Activated T-helper 1 cell treated with Interleukin-2 at 50 U/mL for 16 hours (primary cell): ENCODE results near the gene MBD3L3.
A peak's percentile ranks its signal among the peaks of the same experiment; 100 is the strongest.
"Not testable (repeated sequence)": the region's sequence is repeated elsewhere in the genome, so short reads cannot be mapped to it uniquely, and the experiment has no call there.

Experiments
- DNase-seq: peaks from one replicate; pipeline ENCODE4 v3.0.0-alpha.2; 2020; ENCODE audit warnings: low read depth

MBD3L3 gene

DNA sequence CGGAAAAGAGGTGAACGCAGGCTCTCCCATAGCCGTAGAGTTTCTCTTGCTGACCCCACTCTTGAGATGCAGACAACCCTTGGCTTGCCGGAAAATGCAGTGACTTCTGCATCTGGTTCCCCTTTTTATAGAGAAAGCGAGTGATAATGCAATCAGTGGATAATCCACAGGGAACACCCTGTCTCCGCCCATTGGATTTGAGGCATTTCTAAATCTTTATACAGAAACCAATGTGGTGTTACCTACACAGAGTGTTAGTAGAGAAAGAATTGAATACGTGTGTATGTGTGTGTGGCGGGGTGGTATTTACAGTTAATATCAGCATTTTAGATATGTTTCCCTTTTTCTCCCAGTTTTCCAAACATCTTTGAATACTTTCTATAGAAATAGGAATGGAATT is at the start of gene MBD3L3:
Gene MBD3L3 (minus strand): TSS at position 101 of the 400 bp plus-strand sequence. CDS start 71 bp downstream, at position 30.
- not testable (repeated sequence) for DNase-seq

DNA sequence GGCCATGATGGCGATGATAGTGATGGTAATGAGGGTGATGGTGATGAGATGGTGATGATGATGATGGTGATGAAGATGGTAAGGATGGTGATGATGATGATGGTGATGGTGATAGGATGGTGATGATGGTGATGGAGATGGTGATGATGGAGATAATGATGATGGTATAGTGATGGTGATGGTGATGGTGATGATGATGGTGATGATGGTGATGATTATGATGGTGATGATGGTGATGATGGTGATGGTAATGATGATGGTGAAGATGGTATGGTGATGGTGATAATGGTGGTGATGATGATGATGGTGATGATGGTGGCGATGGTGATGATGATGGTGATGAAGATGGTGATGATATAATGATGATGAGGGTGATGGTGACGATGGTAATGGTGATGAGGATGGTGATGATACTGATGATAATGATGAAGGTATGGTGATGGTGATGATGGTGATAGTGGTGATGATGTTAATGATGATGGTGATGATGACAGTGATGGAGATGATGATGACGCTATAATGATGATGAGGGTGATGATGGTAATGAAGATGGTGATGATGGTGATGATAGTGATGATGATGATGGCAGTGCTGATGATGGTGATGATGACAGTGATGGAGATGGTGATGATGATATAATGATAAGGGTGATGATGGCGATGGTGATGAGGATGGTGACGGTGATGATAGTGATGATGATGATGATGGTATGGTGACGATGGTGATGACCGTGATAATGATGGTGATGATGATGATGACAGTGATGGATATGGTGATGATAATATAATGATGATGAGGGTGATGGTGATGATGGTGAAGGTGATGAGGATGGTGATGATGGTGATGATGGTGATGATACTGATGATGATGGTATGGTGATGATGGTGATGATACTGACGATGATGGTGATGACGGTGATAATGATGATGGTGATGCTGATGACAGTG is 48.5 kb upstream of the MBD3L3 start:
- DNase-seq: no peak

DNA sequence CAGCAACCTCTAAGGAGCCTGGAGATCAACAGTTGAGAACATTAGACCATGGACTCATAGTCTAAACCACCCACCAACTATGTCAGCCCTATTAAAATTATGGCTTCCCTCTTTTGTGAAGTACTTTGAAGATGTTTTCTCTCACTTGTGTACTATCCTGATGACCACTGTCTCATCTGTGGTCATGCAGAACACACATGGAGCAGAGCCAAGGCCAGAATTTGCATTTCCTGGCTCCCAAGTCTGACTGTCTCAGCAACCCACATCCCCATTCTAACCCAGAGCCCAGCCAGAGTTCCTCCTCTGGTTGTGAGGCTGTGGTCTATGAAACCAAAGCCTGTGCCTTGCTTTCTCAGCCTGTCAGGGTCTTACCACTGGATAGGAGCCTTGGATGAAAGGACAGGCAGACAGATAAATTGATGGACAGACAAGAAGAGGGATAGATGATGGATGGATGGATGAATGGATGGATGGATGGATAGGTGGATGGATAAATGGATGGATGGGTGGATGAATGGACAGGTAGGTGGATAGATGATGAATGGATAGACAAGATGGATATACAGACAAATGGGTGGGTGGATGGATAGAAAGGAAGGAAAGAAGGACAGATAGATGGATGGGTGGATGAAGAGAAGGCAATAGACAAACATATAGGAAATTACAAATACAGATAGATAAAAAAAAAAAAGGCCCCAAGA is 46.4 kb upstream of the MBD3L3 start:
- no peak for DNase-seq

DNA sequence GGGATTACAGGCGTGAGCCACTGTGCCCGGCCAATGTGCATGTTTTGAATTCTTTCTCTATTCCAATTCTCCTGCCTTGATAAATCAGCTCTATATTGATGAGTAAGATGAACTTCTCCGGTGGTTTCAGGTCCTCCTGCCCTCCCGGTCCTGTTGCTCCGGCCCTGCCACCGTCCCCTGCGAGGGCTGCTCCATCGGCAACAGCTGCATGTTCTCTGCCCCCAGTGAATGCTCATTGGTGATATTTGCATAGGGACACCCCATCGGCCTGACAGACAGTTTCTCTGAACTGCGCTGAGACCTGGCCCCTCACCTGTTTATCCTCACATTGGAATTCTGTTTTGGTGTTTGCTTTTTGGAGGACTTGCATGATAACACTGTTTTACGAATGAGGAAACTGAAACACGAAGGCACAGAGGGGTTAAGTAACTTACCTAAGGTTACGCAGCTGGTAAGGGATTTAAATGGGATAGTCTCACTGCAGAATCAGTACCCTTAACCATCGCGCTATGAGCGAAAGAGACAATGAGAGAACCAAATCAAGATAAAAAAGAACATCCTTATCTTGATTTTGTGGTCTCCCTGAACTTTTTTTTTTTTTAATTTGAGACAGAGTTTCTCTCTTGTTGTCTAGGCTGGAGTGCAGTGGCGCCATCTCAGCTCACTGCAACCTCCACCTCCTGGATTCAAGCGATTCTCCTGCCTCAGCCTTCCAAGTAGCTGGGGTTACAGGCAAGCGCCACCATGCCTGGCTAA is 43.2 kb upstream of the MBD3L3 start:
- DNase-seq: no peak

DNA sequence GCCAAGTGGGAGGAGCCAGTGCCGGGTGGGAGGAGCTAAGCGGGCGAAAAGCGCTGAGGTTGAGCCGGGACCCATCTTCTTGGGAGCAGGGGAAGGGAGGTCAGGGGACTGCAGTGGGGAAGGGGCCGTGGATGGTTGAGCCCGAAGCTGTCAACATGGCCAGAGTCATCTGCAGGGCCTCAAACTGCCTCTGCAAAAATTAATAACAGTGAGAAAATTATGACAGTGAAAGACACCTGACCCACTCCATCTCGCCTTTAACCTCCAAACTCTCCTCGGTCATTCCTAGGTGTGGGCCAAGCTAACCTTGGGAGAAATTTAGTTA is 41.1 kb upstream of the MBD3L3 start:
- no peak for DNase-seq

DNA sequence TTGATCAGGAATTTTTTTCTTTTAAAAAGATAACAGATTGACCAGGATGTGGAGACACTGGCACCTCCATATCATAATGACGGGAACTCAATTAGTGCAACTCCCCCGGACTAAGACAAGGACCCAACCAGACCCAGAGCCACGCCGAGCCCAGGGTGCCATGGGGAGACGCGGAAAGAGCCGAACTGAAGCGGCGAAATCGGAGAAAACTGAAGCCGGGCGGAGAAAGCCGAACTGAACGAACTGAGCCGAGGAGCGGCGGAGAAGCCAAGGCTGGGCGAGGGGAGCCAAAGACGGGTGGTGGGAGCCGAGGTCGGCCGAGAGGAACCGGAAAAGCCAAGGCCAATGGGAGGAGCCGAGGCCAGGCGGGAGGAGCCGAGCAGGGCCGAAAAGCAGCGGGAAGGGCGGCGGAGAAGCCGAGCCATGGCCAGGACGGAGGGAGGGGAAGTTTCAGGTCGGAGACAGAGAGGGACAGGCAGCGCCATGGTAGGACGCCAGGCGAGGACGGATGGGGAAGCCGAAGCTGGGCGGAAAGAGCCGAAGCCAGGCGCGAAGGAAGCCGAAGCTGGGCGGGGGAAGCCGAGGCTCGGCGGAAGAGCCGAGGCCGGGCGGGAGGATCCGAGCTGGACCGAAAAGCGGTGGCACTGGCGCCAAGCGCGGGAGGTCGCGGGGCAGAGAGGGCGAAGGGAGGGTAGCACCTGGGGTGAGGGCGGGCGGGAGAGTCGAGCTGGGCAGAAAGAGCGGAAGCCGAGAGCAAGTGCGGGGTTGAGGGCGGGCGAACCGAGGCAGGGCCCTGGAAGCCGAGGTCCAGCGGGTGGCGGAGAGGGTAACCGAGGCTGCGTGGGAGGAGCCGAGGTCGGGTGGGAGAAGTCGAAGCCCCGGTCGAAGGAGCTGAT is 40.5 kb upstream of the MBD3L3 start:
- DNase-seq: peak; percentile 78

DNA sequence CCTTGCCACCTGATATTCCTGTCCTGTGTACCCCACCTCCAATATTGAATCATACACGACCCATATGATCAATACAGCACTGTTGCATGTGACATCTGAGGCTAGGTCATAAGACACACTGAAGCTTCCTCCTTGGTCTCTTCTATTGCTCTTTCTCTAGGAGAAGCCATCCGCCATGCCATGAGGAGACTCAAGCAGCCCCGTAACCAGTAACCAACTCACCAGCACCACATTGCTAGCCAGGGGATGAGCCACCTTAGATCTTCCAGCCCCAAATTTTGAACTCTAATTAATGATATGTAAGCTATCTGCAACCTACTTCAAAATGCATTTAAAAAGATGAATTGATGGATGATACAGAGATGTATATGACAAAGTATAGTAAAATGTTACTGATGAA is 39.6 kb upstream of the MBD3L3 start:
- DNase-seq: no peak

DNA sequence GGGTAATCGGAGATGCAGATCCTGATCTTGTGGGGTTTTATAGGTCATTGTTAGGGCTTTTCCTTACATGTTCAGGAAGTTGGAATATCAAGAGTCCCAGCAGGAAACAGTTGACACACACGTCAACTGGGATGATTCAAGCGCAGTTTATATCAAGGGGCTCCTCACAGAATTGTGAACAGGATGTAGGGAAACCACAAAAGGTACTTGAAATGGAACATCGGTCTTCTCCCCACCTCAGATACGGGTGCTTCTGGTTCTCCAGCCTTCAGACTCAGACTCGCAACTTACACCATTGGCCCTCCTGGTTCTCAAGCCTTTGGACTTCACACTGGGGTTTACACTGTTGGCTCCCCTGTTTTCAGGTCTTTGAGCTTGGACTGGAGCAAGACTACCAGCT is 30.5 kb upstream of the MBD3L3 start:
- DNase-seq: no peak

DNA sequence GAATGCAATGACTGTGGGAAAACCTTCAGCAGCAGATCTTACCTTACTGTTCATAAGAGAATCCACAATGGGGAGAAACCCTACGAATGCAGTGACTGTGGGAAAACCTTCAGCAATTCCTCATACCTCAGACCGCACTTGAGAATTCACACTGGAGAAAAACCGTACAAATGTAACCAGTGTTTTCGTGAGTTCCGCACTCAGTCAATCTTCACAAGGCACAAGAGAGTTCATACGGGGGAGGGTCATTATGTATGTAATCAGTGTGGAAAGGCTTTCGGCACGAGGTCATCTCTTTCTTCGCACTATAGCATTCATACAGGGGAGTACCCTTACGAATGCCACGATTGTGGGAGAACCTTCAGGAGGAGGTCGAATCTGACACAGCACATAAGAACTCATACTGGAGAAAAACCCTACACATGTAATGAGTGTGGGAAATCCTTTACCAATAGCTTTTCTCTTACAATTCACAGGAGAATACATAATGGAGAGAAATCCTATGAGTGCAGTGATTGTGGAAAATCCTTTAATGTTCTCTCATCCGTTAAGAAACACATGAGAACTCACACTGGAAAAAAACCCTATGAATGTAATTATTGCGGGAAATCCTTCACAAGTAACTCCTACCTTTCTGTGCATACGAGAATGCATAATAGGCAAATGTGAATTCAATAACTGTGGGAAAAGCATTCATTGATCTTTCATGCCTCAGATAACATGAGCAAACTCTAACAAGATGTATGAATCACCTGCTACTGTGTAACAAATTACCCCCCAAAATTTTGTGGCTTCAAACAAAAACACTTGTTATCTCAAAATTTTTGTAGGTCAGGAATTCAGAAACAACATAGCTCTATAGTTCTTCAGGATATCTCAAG is 24.8 kb upstream of the MBD3L3 start:
- DNase-seq: no peak

DNA sequence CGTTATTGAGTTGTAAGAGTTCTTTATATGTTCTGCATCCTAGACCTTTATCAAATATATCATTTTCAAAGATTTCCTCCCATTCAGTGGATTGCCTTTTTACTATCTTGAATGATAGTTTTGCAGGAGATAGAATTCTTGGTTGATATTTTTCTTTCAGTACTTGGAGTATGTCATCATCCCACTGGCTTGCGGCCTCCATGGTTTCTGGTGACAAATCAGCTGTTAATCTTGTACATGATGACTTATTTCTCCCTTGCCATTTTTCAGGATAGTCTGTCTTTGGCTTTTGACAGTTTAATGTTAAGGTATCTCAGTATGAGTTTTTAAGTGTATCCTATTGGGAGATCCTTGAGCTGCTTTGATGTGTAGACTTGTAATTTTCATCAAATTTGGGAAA is 19.5 kb upstream of the MBD3L3 start:
- DNase-seq: no peak

DNA sequence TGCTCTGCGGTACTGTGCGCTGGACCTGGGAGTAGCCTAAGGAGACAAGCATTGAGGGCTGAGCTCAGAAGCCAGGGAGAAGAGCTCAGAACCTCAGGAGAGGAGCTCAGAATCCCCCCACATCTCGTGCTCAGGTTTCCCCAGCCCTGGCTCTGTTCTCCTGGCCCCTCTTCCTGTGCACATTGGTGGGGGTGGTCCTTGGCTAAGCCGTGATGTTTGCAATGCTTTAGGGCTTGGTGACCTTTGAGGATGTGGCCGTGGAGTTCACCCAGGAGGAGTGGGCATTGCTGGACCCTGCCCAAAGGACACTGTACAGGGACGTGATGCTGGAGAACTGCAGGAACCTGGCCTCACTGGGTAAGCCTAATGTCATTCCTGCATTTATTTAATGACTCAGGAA is 17.7 kb upstream of the MBD3L3 start:
- no peak for DNase-seq

DNA sequence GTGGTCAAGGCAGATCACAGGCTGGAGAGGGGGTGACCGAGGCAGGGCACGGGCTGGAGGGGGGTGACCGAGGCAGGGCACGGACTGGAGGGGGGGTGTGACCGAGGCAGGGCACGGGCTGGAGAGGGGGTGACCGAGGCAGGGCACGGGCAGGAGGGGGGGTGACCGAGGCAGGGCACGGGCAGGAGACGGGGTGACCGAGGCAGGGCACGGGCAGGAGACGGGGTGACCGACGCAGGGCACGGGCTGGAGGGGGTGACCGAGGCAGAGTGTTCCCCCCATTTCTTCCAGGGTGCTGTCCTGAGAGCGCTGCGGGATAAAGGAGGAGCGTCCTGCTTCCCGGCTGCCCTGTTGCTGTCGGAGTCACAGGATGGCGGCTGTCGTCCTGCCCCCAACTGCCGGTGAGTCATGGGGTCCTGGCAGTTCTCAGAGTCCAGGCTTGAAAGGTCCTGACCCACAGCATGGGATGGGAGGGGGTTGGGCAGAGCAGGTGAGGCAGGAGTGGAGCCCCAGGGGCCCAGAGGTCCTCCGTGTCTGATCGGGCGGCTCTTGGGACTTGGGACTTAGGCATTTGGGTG is 16.3 kb upstream of the MBD3L3 start:
- no peak for DNase-seq

DNA sequence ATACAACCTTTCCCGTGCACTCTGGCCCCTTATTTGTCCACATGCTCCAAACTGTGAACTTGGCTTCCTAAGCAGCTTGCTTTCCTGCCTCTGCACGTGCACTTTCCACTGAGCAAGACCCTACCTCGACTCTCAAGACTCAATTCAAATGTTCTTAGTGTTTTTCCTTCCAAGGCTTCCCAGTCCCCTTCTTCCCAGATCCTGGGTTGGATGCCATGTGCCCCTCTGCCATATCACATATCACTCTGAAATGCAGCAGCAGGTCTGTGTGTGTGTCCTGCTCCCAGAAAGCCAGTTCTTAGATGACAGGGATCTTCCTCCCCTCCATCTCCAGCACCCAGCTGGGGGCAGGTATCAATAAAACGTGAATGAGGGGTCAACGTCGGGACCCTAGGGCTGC is 14.1 kb upstream of the MBD3L3 start:
- no peak for DNase-seq

DNA sequence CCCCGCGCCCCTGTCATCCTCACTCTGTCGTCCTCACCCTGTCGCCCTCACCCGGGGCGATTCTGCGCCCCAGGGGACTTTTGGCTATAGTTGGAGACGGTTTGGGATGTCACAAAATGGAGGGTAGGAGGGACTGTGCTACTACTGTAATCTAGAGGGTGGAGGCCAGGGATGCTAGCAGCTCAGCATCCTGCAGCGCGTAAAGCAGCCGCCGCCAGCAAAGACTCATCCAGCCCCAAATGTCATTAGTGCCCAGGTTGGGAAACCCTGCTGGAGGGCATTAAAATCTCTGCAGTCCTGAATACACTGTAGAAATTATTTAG is 11.4 kb upstream of the MBD3L3 start:
- DNase-seq: no peak

DNA sequence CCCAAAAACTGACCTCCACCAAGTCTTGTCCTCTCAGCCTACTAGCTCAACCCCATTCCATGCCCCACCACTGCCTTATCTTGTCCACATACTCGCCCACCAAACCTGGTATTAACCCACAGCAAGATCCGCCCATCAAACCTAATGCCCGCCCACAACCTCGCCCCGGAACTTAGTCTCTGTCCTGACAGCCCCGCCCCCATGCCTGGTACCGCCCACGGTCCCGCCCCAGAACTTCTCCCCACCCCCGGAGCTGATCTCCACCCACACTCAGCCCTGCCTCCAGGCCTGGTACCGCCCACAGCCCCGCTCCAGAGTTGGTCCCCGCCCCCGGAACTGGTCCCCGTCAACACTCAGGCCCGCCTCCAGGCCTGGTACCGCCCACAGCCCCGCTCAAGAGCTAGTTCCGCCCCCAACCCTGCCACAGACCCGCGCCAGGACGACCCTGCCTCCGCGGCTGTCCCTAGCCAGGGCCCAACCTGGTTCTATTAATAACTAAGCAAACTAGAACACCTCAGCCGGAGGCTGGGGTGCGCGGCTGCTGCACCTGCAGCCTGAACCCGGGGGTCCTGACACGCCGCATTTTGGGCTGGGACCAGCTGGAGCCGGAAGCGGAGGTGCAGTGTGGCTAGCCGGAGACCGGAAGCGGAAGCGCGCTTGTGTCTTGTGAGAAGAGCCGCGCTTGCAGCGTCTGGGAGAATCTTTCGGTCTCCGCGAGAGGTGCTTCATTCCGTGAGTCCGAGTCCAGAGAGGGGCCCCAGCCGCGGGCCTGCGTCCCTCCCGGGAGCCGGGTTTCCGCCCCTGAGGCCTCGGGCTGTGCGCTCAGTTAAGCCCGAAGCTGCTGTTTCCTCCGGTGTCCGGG is 10.8 kb upstream of the MBD3L3 start, which contains the start of gene ZNF557:
Gene ZNF557 (plus strand): TSS at position 662 of the 862 bp plus-strand sequence. CDS start 5,372 bp downstream, outside the sequence.
- DNase-seq: peak; percentile 97

DNA sequence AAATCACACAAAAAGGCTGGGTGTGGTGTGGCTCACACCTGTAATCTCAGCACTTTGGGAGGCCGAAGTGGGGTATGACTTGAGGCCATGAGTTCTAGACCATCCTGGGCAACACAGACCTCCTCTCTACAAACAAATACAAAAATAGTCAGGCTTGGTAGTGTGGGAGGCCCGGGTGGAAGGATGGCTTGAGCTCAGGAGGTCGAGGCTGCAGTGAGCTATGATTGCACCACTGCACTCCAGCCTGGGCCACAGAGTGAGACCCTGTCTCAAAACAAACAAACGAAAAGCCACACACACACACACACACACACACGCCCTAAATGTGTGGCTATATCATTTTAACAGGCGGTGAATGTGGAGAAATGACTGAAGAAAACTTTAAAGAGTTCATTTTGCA is 10.1 kb upstream of the MBD3L3 start:
- no peak for DNase-seq

DNA sequence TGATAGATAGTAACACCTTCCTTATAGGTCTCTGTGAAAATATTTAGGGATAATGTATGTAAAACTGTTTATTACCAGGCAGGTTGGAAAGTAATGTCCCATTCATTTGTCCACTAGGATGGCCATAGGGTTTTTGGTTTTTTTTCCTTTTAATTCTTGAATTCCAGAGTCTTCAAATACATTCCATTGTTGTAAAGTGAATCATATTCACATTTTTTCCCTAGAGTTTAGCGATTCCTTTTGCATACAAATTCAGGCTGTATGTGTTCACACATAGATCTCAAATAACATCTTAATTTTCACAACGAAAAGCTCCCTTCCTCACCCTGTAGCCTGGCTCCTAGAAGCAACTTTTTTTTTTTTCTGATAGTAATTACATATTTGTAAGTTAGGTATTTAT is 9.2 kb upstream of the MBD3L3 start:
- no peak for DNase-seq

DNA sequence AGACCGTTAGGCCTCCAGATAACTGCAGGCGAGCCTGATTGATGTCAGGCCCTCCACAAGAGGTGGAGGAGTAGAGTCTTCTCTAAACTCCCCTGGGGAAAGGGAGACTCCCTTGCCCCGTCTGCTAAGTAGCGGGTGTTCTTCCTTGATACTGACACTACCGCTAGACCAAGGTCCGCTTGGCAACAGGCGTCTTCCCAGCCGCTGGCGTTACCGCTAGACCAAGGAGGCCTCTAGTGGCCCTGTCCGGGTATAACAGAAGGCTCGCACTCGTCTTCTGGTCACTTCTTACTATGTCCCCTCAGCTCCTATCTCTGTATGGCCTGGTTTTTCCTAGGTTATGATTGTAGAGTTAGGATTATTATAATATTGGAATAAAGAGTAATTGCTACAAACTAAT is 8.6 kb upstream of the MBD3L3 start:
- DNase-seq: not testable (repeated sequence)

DNA sequence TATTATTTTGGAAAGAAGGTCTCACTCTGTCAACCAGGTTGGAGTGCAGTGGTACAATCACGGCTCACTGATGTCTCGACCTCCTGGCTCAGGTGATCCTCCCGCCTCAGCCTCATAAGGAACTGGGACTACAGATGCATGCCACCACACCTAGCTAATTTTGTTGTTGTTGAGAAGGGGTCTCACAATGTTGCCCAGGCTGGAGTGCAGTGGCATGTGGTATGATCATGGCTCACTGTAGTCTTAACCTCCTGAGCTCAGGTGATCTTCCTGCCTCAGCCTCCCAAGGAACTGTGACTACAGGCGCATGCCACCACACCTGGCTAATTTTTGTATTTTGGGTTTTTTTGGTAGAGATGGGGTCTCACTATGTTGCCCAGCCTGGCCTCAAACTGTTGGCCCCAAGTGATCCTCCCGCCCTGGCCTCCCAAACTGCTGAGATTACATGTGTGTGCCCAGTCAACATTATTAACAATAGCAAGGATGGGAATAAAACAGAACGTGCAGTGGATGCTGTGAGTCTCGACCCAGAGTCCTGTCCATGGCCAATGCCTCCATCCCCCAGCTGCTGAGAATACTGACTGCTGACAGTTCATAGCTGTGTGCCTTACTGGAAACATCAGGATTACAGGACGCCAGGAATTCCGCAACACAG is 5.4 kb upstream of the MBD3L3 start:
- DNase-seq: no peak
